Stomach (tissue), 4 donors: ENCODE results near the gene NSD1.

Experiments used
- POLR2A ChIP-seq, 4 donors: fragments of 450-650 bp; IDR thresholded peaks; one replicate each; pipeline ENCODE4 v1.6.1; 2016; ENCODE audit warnings: antibody characterized with exemption in 4 of 4, control low read depth in 2 of 4, mild to moderate bottlenecking in 1 of 4, moderate library complexity in 1 of 4
- TF ChIP-seq, protein P1 (sequence below), 7 experiments: fragments of 450-650 bp in 4 of 7; fragments of 200-600 bp in 3 of 7; sonication (generic) in 3 of 7; IDR thresholded peaks; one replicate each; pipeline ENCODE4 v1.5.1; 2016 to 2019; ENCODE audit warnings: antibody characterized with exemption in 7 of 7, control low read depth in 2 of 7, mild to moderate bottlenecking in 1 of 7

DNA sequence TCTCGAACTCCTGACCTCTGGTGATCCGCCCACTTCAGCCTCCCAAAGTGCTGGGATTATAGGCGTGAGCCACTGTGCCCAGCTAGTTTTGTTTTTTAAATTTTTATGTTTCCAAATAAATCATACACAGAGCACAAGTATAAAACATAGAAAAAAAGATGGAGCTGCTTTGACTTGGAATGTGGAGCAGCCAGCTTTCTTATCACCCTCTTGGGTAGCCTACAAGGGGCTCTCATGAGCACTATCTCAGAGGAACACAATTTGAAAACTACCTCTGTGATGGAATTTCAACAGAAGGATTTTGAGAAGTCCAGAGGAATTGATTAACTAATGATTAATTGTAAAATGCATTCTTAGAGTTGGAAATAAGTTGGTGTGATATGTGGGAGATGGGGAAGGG, 45.9 kb downstream of the NSD1 start:
- TF ChIP-seq, protein P1, sequence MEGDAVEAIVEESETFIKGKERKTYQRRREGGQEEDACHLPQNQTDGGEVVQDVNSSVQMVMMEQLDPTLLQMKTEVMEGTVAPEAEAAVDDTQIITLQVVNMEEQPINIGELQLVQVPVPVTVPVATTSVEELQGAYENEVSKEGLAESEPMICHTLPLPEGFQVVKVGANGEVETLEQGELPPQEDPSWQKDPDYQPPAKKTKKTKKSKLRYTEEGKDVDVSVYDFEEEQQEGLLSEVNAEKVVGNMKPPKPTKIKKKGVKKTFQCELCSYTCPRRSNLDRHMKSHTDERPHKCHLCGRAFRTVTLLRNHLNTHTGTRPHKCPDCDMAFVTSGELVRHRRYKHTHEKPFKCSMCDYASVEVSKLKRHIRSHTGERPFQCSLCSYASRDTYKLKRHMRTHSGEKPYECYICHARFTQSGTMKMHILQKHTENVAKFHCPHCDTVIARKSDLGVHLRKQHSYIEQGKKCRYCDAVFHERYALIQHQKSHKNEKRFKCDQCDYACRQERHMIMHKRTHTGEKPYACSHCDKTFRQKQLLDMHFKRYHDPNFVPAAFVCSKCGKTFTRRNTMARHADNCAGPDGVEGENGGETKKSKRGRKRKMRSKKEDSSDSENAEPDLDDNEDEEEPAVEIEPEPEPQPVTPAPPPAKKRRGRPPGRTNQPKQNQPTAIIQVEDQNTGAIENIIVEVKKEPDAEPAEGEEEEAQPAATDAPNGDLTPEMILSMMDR (IDR thresholded peaks at IDR 0.05): no peak
- no peak for TF ChIP-seq POLR2A (IDR thresholded peaks at IDR 0.05)
